HG03558 (cell line): ENCODE measurements around the gene HAUS8.
A peak's percentile ranks its signal among the peaks of the same experiment; 100 is the strongest.
"Not testable (repeated sequence)": the region's sequence is repeated elsewhere in the genome, so short reads cannot be mapped to it uniquely, and the experiment has no call there.

ENCODE experiments used
- ATAC-seq: cut with Tn5 transposase; IDR thresholded peaks from one replicate; pipeline ENCODE4 v1.9.1; 2021; ENCODE audit warnings: moderate number of reproducible peaks; ENCODE audit not compliant: unreplicated experiment; ENCODE audit errors: extremely low read depth

Gene HAUS8, protein sequence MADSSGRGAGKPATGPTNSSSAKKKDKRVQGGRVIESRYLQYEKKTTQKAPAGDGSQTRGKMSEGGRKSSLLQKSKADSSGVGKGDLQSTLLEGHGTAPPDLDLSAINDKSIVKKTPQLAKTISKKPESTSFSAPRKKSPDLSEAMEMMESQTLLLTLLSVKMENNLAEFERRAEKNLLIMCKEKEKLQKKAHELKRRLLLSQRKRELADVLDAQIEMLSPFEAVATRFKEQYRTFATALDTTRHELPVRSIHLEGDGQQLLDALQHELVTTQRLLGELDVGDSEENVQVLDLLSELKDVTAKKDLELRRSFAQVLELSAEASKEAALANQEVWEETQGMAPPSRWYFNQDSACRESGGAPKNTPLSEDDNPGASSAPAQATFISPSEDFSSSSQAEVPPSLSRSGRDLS

DNA sequence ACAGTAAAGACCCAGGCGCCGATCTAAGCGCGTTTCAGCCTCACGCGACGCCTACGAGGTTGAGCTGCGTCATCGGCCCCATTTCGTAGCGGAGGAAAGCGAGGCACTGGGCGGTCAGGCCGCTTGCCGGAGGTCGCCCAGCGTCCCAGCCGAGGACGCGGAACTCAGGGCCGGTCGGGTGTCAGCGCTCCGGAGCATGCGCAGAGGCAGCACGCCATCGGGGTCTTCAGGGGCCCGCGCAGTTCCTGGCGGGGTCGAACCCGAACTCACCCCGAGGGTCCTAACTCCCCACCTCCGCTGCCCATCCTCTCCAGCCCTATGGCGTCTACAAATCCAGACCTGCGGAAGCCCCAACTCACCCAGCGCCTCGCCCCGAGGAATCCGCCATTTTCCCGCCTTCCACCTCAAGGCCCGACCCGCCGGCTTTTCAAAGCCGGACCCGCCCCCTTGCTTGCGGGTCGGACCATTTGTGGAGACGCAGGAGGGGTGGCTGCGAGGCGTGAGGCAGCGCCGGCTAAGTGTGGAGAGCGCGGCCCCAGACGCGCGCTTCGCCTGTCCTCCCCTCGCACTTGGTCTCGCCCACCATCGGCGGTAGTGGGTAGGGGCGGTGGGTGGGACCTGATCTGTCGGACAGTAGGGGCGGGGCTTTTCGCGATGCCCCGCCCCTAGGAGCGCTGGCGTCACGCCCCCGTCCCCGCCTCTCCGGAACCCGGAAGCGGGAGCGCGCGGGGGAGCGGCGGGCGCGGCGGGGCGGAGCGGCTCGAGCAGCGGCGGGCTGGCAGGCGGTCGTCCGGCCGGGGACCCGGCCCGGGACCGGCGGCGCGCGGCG, at the start of gene HAUS8, which contains the start of gene MYO9B:
Gene HAUS8, minus strand, starts transcription at position 418 of the 829 bp plus-strand sequence. Its CDS starts 30 bp downstream, at position 388.
Gene MYO9B, plus strand, starts transcription at position 743 of the 829 bp plus-strand sequence. CDS start 25,941 bp downstream, outside the sequence.
- peak; percentile 51 for ATAC-seq

DNA sequence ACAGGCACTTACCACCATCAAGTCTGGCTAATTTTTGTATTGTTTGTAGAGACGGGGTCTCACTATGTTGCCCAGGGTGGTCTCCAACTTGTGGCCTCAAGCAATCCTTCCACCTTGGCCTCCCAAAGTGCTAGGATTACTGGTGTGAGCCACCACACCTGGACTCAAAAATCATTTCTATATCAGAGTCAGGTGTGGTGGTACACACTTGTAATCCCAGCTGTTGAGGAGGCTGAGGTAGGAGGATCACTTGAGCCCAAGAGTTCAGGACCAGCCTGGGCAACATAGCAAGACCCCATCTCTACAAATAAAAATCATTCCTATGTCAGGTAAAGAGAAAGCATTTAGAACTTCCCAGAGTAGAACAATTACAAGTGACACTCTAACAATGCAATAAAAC, 48.8 kb upstream of the HAUS8 start:
- ATAC-seq: no peak

DNA sequence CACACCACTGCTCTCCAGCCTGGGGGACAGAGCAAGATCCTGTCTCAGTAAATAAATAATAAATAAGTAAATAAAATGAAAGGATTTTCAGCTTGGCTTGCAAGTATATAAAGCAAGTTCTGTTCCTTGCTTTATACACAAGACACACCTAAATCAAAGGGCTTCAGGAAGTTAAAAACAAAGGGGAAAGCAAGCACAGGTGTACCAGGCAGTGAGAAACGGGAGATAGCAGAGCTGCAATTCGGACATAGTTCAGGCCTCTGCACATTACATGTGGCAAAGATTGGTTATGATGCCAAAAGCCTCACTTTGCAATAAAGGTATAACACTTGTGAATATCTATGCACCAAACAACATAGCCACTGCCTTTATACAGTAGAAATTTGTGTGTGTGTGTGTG, 47.8 kb upstream of the HAUS8 start:
- no peak for ATAC-seq

DNA sequence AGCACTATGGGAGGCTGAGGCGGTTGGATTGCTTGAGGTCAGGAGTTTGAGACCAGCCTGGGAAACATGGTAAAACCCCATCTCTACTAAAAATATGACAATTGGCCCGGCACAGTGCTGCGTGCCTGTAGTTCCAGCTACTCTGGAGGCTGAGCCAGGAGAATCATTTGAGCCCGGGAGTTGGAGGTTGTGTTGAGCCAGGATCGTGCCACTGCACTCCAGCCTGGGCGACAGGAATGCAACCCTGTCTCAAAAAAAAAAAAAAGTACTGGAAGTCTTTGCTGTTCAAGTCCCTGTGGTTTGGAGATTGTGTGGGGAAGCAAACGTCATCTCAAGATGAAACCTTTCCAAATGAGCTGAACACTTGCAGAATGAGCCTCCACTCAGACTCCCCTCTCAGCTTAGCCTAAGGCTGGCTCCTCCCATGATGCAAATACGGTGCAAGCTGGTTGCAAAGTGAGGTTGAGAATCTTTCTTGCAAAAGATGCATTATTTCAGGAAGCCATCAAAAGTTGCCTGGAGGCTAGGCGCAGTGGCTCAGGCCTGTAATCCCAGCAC, 46.6 kb upstream of the HAUS8 start:
- no peak for ATAC-seq

DNA sequence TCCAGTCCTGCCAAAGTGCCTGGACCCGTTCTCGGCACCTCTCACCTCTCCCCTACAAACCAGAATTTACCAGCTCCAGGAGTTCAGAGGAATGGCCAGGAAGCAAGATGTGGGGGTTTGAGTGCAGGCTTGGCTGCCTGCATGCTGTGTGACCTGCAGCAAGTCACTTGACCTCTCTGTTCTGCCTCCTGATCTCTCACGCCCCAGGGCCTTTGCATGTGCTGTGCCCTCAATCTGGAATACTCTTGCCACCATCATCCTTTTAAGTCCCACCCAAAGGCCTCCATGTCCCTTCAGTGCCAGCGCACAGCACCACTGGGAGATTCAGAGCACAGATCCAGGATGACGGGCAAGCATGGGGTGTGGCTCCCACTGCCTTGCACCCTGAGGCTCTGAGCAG, 43.7 kb upstream of the HAUS8 start:
- no peak for ATAC-seq

DNA sequence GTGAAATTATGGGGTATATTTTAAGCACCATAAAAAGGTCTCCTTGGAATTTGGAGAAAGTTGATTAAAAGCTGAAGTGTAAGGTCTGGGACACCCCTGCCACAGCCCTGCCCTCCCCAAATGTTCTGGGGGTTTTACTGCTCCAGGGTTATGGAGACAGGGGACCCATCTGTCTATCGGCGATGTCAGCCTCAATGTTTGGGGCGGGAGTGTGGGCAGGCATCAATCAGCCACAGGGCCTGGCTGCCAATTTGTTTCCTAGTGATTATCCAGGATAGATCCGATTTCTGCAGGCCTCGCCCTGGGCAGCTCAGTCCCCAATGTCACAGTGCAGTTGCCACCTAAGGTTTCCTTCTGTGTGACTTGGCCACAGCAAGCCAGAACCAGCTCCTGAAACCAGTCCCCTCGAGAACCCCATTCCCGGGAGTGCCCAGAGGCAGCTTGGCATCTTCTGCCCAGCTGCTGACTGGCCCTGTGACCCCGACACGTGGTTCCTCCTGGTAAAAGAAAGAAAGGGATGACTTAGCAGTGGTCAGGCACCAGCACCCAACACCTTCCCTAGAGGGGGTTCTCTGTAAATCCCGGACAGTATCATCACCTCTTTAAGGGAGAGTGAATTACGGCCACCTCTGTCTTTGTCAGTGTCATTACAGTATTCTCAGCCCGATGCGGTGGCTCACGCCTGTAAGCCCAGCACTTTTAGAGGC, 41.9 kb upstream of the HAUS8 start:
- ATAC-seq: no peak

DNA sequence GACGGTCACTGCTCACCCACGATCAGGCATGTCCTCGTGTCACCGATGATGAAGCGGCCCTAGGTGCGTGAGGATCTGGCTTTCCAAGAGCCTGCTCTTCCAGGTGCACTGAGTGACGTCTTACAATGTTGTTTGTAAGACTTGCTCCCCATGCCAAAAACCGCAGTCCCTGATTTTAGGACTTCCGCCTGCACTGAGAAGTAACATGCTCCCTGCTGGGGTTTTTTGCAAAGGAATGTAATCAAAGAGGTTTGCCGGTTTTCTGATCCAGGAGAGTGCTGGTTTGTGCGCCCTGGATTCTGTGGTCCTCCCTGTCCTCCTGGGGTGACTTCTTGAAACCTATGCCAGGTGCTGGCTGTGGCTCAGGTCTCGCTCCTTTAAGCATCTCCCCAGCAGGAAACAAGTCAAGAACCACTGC, 39.2 kb upstream of the HAUS8 start:
- ATAC-seq: no peak

DNA sequence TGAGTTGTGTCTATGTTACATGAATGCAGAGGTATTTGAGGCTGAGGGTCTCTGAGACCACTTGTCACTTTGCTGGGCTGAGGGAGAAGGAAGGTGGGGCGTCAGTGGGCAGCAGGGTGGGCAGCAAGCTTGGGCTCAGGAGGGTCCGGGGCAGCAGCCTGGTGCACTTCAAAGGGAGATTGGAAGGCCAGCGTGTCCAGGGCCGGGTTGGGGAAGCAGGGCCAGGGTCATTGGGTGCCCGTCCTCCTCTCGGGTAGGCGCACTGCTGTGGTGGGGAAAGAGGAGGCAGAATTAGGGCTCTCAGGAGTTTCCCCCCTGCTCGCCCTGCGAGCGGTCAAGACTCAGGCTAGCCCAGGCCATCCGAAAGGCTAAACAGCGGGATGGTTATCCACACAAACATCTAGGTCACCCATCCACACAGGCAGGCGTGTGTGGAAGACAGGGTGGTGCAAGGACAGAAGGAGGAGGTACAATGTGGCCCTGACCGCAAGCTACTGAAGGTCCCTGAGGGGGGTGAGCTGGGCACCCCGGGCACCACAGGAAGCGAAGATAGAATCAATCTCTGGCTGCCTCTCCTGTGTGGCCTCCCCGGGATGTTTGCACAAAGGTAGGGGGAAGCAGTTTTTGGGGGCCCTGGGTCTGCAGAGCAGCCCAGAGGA, 38.0 kb upstream of the HAUS8 start:
- ATAC-seq: no peak

DNA sequence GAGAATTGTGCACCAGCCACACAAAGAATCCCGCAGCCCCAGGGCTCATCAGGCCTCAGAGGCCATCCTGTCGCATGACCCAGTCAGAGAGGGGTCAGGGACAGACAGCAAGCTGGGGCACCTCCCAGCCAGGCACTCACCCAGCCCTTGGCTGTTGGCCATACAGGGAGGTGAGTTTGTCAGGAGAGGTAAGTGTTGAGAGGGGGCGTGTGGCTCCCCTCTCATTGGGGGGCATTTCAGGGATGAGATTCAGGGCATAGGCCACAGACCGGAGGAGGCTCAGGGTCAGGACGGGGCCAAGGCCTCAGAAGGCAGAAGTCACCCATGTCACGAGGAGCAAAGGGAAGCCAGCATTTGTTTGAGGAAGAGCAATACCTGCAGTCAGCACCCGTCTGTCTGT, 37.4 kb upstream of the HAUS8 start:
- no peak for ATAC-seq

DNA sequence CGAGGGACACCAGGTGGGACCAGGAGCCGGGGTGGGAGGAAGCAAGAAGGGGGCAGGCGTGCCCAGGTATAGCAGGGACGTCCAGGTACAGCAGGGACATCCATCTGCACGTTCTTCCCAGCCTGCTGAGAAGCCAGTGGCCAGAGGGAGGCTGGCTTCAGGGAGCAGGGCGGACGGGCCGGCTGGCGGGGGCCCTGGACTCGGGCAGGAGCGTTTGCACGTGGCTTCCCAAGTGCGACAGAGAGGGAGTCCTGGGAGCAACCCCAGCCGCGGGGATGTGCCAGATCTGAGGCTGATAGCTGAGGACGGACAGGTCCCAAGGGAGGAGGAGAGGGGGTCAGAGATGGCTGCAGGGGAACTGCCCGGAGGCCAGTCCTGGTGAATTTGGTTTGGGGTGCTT, 37.0 kb upstream of the HAUS8 start:
- ATAC-seq: no peak

DNA sequence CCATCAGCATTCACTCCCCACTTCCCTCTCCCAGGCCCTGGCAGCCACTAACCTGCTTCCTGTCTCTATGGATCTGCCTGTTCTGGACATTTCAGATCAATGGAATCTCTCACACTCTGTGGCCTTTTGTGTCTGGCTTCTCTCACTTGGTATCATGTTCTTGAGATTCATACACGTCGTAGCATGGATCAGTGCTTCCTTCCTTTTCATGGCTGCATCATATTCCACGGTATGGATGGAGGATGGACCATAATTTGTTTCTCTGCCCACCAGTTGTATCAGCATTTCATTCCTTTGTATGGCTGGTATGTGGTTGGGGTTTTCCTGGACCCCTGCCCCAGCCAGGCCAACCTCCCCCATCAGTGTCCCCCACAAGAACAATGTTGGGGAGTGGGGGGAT, 36.5 kb upstream of the HAUS8 start:
- ATAC-seq: no peak

DNA sequence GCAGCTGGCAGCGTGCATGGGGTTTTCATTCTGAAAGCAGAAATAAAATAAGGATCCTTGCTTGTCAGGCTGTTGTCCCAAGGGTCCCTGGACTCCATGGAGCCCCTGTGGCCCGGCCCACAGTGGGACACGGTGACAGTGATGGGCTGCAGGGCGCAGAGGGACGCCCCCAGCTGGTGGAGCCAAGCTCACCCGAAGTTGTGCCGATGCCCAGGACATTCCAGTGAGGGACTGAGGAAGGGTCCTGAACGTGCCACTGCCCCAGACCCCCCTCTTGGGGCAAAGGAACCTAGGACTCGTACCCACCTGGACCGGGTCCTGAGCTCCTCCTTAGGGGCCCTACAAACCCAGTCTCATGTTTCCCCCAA, 35.3 kb upstream of the HAUS8 start:
- no peak for ATAC-seq

DNA sequence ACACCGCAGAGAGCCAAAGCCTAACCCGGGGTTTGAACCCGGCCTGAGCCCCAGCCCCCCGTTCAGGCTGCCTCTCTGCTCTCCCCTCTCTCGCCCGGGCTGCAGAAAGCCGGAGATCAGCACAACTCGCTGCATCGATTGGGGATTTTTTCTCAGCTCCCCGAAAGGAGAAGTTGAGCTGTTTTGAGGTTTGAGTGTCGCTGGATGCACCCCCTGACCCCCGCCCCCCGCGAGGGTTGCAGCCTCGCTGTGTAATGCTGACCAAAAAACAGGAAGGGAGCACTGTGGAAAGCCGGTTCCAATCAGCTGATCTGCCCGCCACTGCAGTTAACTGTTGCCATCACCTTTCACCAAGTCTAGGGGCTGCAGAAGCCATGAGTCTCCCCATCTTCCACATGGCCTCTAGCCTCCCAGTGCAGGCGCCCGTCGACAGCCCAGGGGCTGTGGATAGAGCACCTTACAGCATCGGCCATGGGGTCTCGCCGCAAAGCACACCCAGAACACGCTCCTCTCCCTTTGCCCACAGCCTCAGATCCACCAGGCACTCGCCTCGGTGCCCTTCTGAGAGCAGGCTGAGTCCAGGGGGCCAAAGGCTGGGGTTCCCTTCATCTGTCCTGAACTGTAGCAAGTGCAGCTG, 34.8 kb upstream of the HAUS8 start:
- no peak for ATAC-seq

DNA sequence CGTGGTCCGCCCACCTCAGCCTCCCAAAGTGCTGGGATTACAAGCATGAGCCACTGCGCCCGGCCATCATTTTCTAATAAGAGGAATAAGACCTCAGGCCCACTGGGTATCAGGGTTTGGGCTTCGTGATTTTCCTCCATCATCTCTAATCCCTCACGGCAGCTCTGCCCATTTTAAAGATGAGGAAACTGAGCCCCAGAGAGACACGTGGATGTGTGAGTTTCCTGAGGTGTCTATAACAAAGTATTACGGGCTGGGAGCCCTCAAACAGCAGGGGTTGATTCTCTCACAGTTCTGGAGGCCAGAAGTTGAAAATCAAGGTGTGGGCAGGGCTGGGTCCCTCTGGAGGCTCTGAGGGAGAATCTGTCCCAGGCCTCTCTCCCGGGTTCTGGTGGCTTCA, 34.0 kb upstream of the HAUS8 start:
- no peak for ATAC-seq

DNA sequence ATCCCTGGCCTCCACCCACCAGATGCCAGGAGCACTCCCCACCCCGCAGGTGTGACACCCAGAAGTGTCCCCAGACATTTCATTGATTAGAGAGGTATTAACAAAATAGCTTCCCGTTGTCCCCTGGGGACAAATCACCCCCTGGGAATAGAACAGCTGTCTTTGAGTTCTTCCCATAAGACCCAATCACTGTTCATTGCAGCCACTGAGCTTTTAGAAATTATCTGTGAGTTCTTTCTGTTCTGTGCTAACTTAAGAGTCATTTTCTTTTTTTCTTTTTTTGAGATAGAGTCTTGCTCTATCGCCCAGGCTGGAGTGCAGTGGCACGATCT, 33.2 kb upstream of the HAUS8 start:
- ATAC-seq: no peak

DNA sequence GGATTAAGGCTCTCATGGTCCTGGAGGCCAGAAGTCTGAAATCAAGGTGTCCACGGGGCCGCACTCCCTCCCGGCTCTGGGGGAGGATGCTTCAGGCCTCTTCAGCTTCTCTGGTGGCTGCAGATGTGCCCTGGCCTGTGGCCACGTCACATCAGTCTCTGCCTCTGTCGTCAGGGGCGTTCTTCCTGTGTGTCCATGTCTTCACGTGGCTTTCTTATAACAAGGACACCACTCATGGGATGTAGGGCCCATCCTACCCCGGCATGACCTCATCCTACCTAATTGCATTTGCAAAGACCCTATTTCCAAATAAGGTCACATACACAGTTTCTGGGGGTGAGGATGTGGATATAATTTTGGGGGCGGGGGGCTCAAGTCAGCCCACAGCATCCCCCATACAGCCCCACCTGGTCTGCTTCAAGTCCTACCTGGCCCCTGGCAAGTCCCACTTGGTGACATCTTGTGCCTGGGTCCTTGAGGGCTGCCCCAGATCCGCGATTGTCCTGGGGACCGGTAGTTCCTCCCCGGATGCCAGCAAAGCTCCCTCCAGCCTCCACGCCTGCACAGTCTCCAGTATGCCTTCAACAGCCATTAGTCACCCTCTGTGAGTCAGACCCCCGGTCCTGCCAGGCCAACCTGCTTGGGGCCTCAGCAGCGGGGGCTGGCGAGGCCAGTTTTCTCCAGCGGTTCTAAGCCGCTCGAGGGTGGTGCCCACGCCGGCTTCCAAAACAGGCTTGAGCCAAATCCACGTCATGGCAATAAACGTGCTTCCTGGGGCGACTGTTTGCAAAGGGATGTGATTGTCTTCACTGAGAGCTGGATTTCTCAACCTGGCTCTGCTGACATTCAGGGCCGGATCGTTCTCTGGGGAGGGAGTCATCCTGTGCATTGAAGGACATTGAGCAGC, 32.5 kb upstream of the HAUS8 start:
- ATAC-seq: no peak

DNA sequence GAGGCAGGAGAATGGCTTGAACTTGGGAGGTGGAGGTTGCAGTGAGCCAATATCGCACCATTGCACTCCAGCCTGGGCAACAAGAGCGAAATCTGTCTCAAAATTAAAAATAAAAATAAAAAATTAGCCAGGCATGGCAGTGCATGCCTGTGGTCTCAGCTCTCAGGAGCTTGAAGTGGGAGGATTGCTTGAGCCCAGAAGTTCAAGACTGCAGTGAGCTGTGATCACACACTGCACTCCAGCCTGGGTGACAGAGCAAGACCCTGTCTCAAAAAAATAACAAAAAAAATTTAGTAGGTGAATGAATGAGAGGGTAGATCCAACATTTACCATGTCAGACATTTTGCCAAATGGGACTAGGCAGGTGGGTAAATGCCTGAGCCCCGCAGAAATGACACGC, 31.7 kb upstream of the HAUS8 start:
- not testable (repeated sequence) for ATAC-seq

DNA sequence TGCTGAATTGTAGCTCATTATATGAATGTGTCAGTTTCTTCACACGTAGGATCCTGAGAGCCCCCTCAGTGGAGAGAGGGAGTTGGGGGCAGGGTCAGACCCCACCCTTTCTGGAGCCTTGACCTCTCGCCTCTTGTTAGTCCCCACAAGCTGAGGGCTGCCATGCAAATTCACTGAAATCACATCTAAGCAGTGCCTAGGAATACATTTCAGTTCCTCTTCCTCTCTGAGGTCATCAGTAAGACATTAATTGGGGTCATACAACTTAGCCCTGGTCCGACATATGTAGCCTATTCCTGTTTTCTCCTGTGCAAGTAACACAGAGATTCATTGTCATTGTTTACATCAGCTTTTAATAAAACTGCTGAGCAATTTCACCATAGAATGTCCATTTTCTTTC, 30.3 kb upstream of the HAUS8 start:
- ATAC-seq: no peak

DNA sequence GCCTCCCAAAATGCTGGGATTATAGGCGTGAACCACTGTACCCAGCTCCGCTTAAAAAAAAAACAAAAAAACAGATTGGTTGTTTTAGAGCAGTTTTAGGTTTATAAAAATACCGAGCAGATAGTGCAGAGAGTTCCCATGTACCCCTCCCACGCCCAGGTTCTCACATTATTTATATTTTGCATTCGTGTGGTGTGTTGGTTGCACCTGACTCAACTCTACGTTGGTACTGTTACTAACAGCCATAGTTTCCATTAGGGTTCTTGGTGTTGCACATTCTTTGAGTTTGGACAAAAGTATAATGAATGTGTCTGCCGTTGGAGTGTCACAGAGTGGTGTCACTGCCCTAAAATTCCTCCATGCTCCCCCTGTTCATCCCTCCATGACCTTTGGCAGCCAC, 29.4 kb upstream of the HAUS8 start:
- ATAC-seq: no peak
